SK-N-MC (cell line): Measurements from ENCODE around the gene P3H3.

Source experiments
- EZH2 ChIP-seq: fragments of 200-600 bp; sonication (generic); IDR thresholded peaks from one replicate; pipeline ENCODE4 v1.6.1; 2017; ENCODE audit warnings: antibody characterized with exemption
- FOXP2 ChIP-seq: optimal IDR thresholded peaks from 2 replicates; pipeline ENCODE3; 2011; ENCODE audit warnings: mild to moderate bottlenecking, moderate library complexity; ENCODE audit not compliant: insufficient read depth; ENCODE audit errors: extremely low read length, control extremely low read depth
- POLR2AphosphoS5 ChIP-seq: IDR thresholded peaks from 2 replicates; pipeline ENCODE4 v1.6.1; 2012; ENCODE audit warnings: mild to moderate bottlenecking, low read depth, low read length, borderline replicate concordance

DNA sequence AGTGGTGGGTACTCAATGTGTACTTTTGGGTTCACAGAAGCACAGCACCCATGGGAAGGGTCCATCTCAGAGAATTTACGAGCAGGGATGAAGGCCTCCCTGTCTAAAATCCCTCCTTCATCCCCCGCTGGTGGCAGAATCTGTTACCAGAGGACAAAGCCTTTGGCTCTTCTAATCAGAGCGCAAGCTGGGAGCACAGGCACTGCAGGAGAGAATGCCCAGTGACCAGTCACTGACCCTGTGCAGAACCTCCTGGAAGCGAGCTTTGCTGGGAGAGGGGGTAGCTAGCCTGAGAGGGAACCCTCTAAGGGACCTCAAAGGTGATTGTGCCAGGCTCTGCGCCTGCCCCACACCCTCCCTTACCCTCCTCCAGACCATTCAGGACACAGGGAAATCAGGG lies 8.0 kb upstream of the P3H3 start:
- no peak for TF ChIP-seq POLR2AphosphoS5
- TF ChIP-seq EZH2: no peak
- TF ChIP-seq FOXP2: no peak
